NCI-H1417 treated with DMSO at 0.1 percent for 48 hours (cell line): ENCODE measurements around the gene C18orf63.

ENCODE experiments used
- DNase-seq: peaks from one replicate; lab custom pipeline; 2025; lab: John Stamatoyannopoulos, UW

The C18orf63 gene

DNA sequence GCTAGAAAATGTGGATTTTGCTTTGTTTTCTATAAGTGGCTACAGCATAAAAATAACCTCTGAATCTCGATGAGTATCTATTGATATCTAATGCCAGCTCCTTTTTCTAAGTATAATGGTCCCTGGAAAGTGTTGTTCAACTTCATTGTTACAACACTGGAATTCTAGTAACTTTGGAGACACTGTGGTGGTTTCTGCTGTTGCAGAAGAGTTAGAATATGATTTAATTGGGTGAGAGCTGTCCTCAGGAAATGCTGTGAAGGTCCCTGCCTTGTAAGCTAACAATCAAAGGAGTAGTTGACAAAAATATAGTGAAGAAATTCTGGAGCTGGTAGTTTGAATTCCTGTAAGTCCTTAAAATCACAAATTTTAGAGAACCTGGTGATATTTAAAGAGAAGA is 62.1 kb downstream of the C18orf63 start:
- DNase-seq = no peak

GRCh38 chr18:74378179-74378682 is 62.6 kb downstream of the C18orf63 start:
- no peak for DNase-seq

DNA sequence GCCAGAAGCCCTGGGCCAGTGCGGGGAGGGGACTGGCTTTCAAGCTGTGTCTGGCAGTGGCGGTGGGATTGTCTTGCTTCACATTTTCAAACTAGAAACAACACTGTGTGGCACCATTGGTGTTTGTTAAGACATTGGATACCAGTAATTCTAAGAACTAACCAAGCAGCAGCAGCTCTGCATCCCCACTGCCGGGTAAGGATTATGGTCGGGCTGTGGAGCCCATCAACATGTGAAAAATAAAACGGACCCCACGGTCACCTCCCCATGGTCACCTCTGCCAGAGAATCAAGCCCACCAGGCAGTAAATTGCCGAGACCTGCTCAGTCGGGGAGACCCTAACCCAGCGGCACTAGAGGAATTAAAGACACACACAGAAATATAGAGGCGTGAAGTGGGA is 65.3 kb downstream of the C18orf63 start:
- DNase-seq = no peak

DNA sequence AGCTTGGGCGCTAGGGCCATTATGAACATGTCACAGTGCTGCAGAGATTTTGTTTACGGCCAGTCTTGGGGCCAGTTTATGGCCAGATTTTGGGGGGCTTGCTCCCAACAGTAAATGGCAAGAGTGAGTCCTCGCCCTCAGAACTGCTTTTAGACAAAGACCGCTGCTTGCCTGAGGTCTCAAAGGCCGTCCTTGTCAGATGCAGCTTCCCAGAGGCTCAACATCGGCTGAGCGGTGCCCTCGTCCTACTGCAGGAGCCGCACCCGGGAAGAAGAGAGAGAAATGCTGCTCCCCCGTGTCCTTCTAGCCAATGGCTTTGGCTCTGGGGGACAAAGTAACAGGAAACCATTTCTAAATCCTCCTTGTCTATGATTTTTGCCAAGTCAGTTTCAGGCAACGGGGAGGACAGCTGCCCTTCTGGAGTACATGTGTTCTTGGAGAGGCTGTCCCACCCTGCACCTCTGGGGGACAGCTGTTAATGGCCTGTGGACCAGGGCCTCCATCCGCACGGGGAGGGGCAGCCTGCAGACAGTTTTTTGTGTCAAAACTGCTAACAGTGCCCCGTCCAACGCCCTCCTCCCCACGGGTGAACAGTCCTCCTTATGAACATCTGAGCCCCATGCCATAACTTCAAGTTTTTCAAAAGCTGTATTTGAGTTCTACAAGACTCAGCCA is 66.1 kb downstream of the C18orf63 start:
- no peak for DNase-seq

DNA sequence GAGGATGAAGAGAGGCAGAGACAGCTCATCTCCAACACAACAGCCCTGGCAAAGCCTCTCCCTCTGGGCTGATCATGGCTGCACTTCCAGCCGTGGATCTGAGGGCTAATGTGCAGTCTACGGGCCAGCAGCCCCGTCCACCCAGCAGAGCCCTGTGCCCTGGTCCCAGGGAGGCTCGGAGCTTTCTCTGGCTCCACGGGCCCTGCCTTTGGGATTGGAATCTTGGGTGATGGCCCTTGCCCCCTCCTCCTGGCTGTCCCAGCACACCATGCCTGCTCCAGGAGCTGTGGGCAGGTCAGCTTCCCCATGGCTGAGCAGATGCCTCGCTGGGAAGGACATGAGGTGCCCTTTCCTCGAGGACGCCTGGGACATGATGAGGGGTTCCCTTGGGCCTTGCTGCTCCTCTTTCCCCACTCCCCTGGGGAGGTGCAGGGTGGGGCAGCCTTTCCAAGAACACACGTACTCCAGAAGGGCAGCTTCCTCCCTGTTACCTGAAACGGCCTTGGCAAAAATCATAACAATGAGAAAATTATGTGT is 66.9 kb downstream of the C18orf63 start:
- no peak for DNase-seq

DNA sequence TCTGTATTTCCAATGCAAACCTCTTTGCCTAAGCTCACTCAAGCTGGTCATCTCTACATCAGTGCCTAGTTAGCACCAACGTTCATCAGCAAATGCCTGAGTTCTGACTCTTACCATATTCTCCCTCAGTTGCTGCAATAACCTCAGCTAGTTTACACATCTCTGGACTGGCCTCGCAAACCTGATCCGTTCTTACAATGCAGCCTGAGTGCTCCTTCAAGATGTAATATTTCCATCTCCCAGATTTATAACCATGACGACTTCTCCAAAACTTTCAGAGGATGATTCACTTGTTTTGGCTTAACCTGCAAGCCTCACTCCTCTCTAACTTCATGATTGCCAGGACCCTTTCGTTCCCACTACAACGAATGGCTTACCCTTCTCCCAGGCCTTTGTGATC is 71.7 kb downstream of the C18orf63 start:
- DNase-seq = no peak

GRCh38 chr18:74388227-74388626 is 72.6 kb downstream of the C18orf63 start:
- no peak for DNase-seq

DNA sequence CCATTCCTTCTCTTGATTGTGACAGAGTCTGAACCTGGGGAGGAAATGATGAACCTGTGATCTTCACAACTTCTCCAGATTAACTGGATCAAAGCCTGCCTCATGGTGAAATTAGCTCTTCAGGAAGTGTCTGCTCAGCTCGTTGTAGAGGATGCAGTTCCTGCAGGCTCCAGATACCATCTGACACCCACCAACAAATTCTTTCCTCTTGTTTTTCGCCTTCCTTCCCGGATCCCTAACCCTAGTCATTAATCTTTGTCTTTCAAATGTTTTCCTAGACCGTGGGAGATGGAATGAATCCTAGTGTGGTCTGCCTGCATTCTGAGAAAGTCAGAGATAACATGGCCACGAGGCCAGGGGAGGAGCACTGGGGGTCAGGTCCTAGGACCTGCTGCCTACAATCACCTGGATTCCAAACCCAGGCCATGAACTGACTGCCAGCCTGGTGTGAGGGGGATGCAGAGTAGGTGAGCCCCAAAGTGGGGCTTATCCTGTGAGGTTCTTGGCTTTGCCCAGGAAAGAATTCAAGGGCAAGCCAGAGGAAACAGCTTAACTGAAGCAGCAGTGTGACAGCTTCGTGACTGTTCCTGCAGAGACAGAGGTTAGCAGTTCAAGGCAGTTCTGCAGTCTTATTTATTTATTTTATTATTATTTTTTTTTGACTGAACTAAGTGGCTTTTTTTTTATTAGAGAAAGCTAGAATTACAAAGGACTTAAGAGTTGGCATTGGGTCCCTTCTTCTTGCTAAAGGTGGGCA is 73.7 kb downstream of the C18orf63 start:
- DNase-seq = no peak

DNA sequence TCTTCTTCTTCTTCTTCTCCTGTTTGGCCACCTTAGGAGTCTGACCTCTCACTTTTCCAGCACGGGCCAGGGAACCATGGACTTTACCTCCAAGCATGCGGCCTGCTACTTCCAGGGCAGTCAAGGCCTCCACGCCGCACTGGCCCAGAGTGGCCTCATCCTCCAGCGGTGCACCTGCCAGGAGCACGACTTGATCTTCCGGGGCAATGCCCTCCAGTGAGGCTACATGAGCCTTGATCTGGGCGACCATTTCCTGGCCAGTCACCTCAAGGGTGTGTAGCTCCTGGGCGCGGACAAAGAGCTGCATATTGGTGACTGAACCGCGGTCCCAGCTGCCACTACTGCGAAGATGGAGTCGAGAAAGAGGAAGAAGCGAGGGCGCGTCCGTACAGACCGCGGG is 74.4 kb downstream of the C18orf63 start:
- DNase-seq = no peak

- no peak for DNase-seq
Measured at GRCh38 chr18:74390900-74391299, 75.3 kb downstream of the C18orf63 start.

GRCh38 chr18:74392323-74392722 is 76.7 kb downstream of the C18orf63 start:
- DNase-seq = no peak

DNA sequence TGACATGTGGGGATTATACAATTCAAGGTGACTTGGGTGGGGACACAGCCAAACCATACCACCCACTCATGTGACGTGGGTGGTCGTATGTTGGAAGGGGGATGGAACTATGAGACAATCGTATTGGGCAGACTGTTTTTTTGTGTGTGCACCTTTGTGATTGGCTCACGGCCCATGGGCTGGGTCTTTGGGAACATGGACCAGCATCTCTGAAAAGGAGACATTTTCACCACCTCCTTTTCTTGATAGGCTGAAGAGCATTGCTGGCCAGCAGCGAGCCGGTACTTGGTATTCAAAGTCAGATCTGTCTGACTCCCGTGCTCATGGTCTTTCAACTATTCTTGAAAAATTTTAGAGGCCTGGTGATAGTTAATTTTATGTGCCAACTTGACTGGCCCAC is 79.4 kb downstream of the C18orf63 start:
- no peak for DNase-seq

GRCh38 chr18:74395648-74396154 is 80.1 kb downstream of the C18orf63 start:
- no peak for DNase-seq

DNA sequence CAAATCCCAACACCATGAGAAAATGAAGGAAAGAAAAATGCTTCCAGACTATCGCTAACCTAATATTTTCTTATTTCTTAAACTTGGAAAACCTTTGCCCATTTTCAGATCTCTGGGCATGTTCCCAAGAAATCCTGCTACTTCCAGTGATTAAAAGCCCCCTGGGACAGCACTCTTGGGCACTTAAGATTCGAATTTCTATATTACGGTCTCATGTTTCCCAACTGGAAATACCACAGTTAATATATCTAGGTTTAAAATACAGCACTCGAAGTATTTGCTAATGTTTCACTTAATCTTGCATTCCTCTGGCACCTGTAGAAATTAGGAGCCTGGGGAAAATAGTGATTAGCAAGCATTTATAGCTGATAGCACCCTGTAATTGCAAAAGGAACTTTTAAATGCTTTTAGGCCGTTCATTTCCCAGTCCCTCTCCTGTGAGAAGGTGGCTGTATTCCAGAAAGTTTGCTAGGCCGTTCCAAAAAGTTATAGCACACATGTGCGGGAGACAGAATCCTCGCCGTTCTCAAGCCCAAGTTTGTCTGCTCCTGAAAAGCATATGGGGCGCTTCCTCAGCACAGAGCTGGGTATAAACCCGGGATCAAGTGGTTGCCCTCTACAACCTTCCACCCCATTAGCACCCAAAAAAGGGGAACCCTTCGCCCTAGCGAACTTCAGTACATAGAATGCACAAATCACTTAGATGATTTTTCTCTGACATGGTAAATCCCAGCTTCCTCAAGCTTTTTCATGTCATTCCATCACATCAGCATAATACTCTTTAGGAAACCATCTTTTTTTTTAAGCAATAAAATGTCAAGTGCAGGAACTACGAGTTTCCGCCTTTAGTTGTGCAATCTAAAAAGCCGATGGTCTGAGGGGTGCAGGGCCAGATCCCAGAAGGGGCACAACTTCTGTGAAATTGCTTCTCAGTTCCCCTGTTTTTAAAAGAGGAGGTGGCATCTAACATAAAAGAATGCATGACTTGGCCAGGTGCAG is 80.8 kb downstream of the C18orf63 start:
- DNase-seq = no peak

DNA sequence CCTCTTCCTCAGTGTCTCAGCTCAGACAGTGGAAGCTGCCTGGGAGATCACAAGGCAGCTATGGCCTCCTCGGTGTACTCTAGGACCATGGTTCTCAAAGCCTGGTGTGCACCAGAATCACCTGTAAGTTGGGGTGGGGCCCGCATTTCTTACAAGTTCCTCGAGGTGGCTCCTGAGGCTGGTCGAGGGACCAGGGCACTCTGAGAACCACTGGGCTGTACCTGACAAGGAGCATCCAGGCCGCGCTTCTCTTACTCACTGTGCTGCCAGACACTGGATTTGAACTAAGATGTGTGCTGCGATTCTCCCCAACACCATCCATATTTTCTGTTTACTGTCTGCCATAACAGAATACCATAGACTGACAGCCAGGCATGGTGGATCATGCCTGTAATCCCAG is 81.9 kb downstream of the C18orf63 start:
- DNase-seq = no peak

DNA sequence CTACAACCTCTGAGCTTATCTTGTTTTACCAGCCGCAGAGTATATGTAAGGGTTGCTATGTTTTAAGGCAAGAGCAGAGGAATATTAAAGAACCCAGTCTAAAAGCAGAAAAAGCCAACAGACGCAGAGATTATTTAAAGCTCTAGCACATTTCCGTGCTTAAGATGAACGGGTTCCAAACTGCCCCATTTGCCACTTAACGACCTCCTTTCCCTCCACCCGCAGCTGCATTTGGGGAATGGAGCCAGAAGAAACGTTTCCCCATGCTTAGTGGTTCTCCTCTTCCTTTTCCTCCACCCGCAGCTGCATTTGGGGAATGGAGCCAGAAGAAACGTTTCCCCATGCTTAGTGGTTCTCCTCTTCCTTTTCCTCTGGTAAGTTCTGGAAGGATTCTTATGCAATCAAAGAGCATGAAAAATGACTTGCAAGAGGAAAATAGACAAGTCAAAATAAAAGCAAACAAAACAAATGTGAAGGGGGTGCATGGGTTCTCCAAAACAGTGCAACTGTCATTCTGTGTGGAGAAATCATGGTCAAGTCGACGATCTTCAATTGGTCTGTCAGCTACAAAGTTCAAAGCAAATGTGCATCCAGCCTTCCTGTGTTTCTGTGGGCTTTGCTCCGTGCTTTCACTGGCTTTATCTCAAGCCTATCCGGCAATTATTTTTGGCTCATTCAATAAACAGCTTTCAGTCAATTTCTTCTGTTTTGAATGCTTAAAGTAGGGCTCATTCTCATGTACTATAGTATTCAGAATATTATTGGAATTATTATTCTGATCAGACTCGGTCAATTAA is 83.7 kb downstream of the C18orf63 start:
- DNase-seq = no peak

GRCh38 chr18:74400813-74401212 is 85.2 kb downstream of the C18orf63 start:
- DNase-seq = no peak

- no peak for DNase-seq
Measured at GRCh38 chr18:74402806-74403433, 87.3 kb downstream of the C18orf63 start.

DNA sequence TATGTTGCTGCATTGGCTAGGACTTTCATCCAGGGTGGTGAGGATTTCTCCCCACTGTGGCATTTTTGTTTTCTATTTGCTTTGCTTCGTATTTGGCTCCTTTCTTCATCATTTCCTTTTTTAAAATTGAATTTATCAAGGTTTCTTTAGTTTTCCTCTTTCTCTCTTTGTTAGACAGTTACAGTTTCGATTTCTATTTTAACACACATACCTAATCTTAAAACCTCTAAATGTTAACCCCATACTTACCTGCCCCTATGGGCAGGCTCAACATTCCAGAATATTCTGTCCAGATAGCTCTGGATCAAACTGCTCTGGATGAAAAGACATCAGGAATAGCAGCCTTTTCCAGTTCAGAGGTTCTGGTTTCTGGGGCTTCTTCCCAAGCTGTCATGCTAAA is 92.2 kb downstream of the C18orf63 start:
- no peak for DNase-seq
